Body of pancreas (tissue), 4 donors: ENCODE data around the gene CROT.

Source experiments
- CTCF ChIP-seq, 7 experiments: fragments of 450-650 bp in 4 of 7; fragments of 200-600 bp in 3 of 7; sonication (generic) in 3 of 7; IDR thresholded peaks; one replicate each; pipeline ENCODE4 v1.5.1; 2016 to 2019; ENCODE audit warnings: antibody characterized with exemption in 7 of 7
- POLR2A ChIP-seq, 3 donors: fragments of 450-650 bp; IDR thresholded peaks; one replicate each; pipeline ENCODE4 v1.6.1; 2016; ENCODE audit warnings: antibody characterized with exemption in 3 of 3, mild to moderate bottlenecking in 2 of 3

GRCh38 chr7:87370660-87371180 lies 25.3 kb downstream of the CROT start:
- TF ChIP-seq CTCF (IDR thresholded peaks at IDR 0.05) = no peak
- TF ChIP-seq POLR2A (IDR thresholded peaks at IDR 0.05) = no peak
